ENCODE data around the gene DOP1A.
A peak's percentile ranks its signal among the peaks of the same experiment; 100 is the strongest.

Gene DOP1A

GRCh38 chr6:83199173-83199862 is 131.8 kb downstream of the DOP1A start:
- no peaks in the 10 kb centered on the region for H3K36me3 ChIP-seq (ENCODE audit: insufficient read depth, low read length)
- no peak overlapping the region for H2AFZ ChIP-seq (ENCODE audit: low read length, unreplicated experiment)
- H3K27ac ChIP-seq (ENCODE audit: low read depth, low read length) = peak overlapping the region; percentile 56
- no peaks in the 10 kb centered on the region for H3K79me2 ChIP-seq (ENCODE audit: control insufficient read depth, insufficient read depth, low read length, unreplicated experiment)
- peaks cover 31% of the 10 kb centered on the region for H3K4me1 ChIP-seq (ENCODE audit: control insufficient read depth, insufficient read depth, low read length, unreplicated experiment)
- peak overlapping the region; percentile 23; the same call in 1 of the 2 replicates for H3K4me3 ChIP-seq (ENCODE audit: low read depth, low read length)
- no peaks in the 10 kb centered on the region for H3K27me3 ChIP-seq (ENCODE audit: insufficient read depth, low read length)

- Histone ChIP-seq H3K36me3 (ENCODE audit: insufficient read depth, low read length) (no peaks in the 10 kb centered on the region), H3K27ac (ENCODE audit: low read depth, low read length) (peak overlapping the region; percentile 56; the same call in 1 of the 2 replicates), H3K79me2 (ENCODE audit: control insufficient read depth, insufficient read depth, low read length, unreplicated experiment) (no peaks in the 10 kb centered on the region), H3K4me1 (ENCODE audit: control insufficient read depth, insufficient read depth, low read length, unreplicated experiment) (peaks cover 28% of the 10 kb centered on the region), H3K27me3 (ENCODE audit: insufficient read depth, low read length) (no peaks in the 10 kb centered on the region), H3K4me3 (ENCODE audit: low read depth, low read length) (no peak overlapping the region), H2AFZ (ENCODE audit: low read length, unreplicated experiment) (no peak overlapping the region)
These were observed 132.4 kb downstream of the DOP1A start for GRCh38 chr6:83199863-83200225.

- H3K79me2 ChIP-seq (ENCODE audit: control insufficient read depth, insufficient read depth, low read length, unreplicated experiment) = no peaks in the 10 kb centered on the region
- H3K27ac ChIP-seq (ENCODE audit: low read depth, low read length) = no peak overlapping the region
- no peak overlapping the region for H2AFZ ChIP-seq (ENCODE audit: low read length, unreplicated experiment)
- H3K27me3 ChIP-seq (ENCODE audit: insufficient read depth, low read length) = no peaks in the 10 kb centered on the region
- peaks cover 28% of the 10 kb centered on the region for H3K4me1 ChIP-seq (ENCODE audit: control insufficient read depth, insufficient read depth, low read length, unreplicated experiment)
- H3K36me3 ChIP-seq (ENCODE audit: insufficient read depth, low read length) = no peaks in the 10 kb centered on the region
- H3K4me3 ChIP-seq (ENCODE audit: low read depth, low read length) = no peak overlapping the region
These were observed 134.6 kb downstream of the DOP1A start for GRCh38 chr6:83202031-83202430.

GRCh38 chr6:83215131-83216047 is 147.9 kb downstream of the DOP1A start:
- Histone ChIP-seq H3K27me3 (ENCODE audit: insufficient read depth, low read length) (no peaks in the 10 kb centered on the region), H2AFZ (ENCODE audit: low read length, unreplicated experiment) (peak overlapping the region; percentile 67), H3K79me2 (ENCODE audit: control insufficient read depth, insufficient read depth, low read length, unreplicated experiment) (no peaks in the 10 kb centered on the region), H3K27ac (ENCODE audit: low read depth, low read length) (no peak overlapping the region), H3K4me3 (ENCODE audit: low read depth, low read length) (no peak overlapping the region), H3K36me3 (ENCODE audit: insufficient read depth, low read length) (no peaks in the 10 kb centered on the region; the same call in 1 of the 2 replicates), H3K4me1 (ENCODE audit: control insufficient read depth, insufficient read depth, low read length, unreplicated experiment) (no peaks in the 10 kb centered on the region)

GRCh38 chr6:83216806-83217205 is 149.3 kb downstream of the DOP1A start:
- Histone ChIP-seq H2AFZ (ENCODE audit: low read length, unreplicated experiment) (no peak overlapping the region), H3K27ac (ENCODE audit: low read depth, low read length) (no peak overlapping the region)

More at GRCh38 chr6:83216806-83217205, 149.3 kb downstream of the DOP1A start:
- Histone ChIP-seq H3K4me3 (ENCODE audit: low read depth, low read length) (no peak overlapping the region), H3K4me1 (ENCODE audit: control insufficient read depth, insufficient read depth, low read length, unreplicated experiment) (no peaks in the 10 kb centered on the region), H3K36me3 (ENCODE audit: insufficient read depth, low read length) (no peaks in the 10 kb centered on the region; the same call in 1 of the 2 replicates), H3K79me2 (ENCODE audit: control insufficient read depth, insufficient read depth, low read length, unreplicated experiment) (no peaks in the 10 kb centered on the region), H3K27me3 (ENCODE audit: insufficient read depth, low read length) (no peaks in the 10 kb centered on the region)
